Measurements from ENCODE around the gene FAM83E. TPM values are rescaled to one million over a fixed set of nuclear protein-coding genes. Genes with fewer than 3 reads are reported as not detected.
A peak's percentile ranks its signal among the peaks of the same experiment; 100 is the strongest.
"Not testable (repeated sequence)": the region's sequence is repeated elsewhere in the genome, so short reads cannot be mapped to it uniquely, and the experiment has no call there.

Gene FAM83E
- total RNA-seq, 1 donor from 2014 or later = not detected

GRCh38 chr19:48633148-48634035 lies 18.5 kb upstream of the FAM83E start:
- H3K27ac ChIP-seq = peak overlapping the region; percentile 94 to 99
- no peaks in the 10 kb centered on the region for H3K9me3 ChIP-seq
- peaks cover 0 to 7% of the 10 kb centered on the region in 2 donors for H3K36me3 ChIP-seq
- intact Hi-C loops (cut with DNase I) = loop anchor here (1.0 to 10.0 kb wide), 3 partner anchors 9 to 1221 kb away; partner anchors contain the start of genes PRMT1 and PTOV1
- H3K27me3 ChIP-seq = no peaks in the 10 kb centered on the region
- TF ChIP-seq CTCF (IDR thresholded peaks at IDR 0.05) = no peak
- peaks cover 24 to 51% of the 10 kb centered on the region in 2 donors for H3K4me1 ChIP-seq
- peak overlapping the region in 1 of 2 donors; percentile 34 for H3K4me3 ChIP-seq
- DNase-seq (ENCODE audit: low spot score in 2 of 2) = no peak

GRCh38 chr19:48632692-48633147 lies 17.8 kb upstream of the FAM83E start:
- Histone ChIP-seq H3K36me3 (peaks cover 0 to 10% of the 10 kb centered on the region in 2 donors), H3K4me3 (no peak overlapping the region), H3K9me3 (no peaks in the 10 kb centered on the region), H3K27ac (peak overlapping the region in 1 of 2 donors; percentile 94), H3K4me1 (peaks cover 24 to 50% of the 10 kb centered on the region in 2 donors), H3K27me3 (no peaks in the 10 kb centered on the region)
- no peak for DNase-seq (ENCODE audit: low spot score in 2 of 2)
- intact Hi-C loops (cut with DNase I) = loop anchor here (10.0 kb wide), 2 partner anchors 1042 to 1222 kb away; partner anchors contain the start of genes PRMT1 and PTOV1
- TF ChIP-seq CTCF (IDR thresholded peaks at IDR 0.05) = no peak

GRCh38 chr19:48632286-48632685 lies 17.4 kb upstream of the FAM83E start:
- Histone ChIP-seq H3K36me3 (peaks cover 0 to 11% of the 10 kb centered on the region in 2 donors), H3K4me1 (peaks cover 24 to 50% of the 10 kb centered on the region in 2 donors), H3K27ac (peak overlapping the region in 1 of 2 donors; percentile 94)
- H3K9me3 ChIP-seq; DNase-seq (ENCODE audit: low spot score in 2 of 2); H3K27me3 ChIP-seq; H3K4me3 ChIP-seq: not testable (repeated sequence)
- intact Hi-C loops (cut with DNase I) = loop anchor here (10.0 kb wide), 2 partner anchors 1043 to 1223 kb away; partner anchors contain the start of genes PRMT1 and PTOV1

DNA sequence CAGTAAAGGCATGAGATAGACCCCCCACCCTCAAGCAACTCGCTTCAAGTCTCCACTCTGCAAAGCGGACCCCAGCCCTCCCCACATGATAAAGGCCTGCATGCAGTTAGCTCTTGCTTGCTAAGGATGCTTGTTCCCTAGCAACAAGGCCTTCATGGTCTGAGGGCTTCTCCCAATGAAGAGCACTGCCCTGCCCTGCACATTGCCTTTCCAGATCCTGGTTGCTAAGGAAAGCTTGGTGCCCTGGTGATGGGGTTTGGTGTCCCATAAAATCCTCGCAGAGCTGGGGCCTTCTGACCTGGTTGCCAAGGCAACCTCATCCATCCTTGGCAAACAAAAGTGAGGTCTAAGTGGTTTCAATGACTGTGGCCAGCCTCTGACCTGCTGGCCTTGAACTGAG lies 16.3 kb upstream of the FAM83E start:
- Histone ChIP-seq H3K36me3 (peaks cover under 1 to 17% of the 10 kb centered on the region in 2 donors), H3K4me3 (peak overlapping the region in 1 of 2 donors; percentile 46), H3K9me3 (no peaks in the 10 kb centered on the region), H3K4me1 (peaks cover 19 to 42% of the 10 kb centered on the region in 2 donors), H3K27me3 (no peaks in the 10 kb centered on the region), H3K27ac (peak overlapping the region; percentile 79)
- DNase-seq (ENCODE audit: low spot score in 2 of 2) = no peak
- no peak for TF ChIP-seq CTCF (IDR thresholded peaks at IDR 0.05)
- intact Hi-C loops (cut with DNase I) = loop anchor here (10.0 kb wide), 2 partner anchors 1044 to 1224 kb away; partner anchors contain the start of genes PRMT1 and PTOV1

DNA sequence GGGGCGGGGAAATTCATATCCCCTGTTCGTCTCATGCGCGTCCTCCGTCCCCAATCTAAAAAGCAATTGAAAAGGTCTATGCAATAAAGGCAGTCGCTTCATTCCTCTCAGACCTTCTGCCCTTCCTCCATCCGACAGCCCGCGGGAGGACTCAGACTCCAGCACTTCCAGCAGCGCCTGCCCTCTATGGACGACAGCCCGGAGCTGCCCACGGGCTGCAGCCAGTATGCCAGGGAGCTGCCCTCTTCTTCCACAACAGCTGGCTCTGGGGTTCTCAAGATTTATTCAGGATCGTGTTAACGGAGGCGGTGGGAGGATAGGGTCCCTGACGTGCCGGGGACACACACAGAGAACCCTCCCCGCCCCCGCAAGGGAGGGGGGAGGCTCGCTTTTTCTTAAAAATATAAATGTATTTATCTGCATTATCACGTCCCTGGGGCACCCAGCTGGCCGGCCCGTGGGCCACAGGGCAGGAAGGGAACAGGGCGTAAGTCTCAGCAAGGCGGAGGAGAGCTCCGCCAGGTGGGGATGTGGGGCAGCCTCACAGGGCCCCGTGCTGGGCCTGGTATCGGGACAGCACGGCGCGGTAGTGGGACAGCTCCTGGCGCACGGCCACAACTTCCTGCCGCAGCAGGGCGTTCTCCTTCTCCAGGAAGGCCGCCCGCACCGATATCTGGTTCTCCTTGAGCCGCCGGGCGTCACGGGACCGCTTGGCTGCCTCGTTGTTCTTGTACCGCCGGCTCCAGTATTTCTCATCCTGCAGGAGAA lies 15.6 kb upstream of the FAM83E start:
- H3K4me1 ChIP-seq = peaks cover 19 to 36% of the 10 kb centered on the region in 2 donors
- H3K36me3 ChIP-seq = peaks cover 3 to 23% of the 10 kb centered on the region in 2 donors
- H3K27me3 ChIP-seq = no peaks in the 10 kb centered on the region
- peak overlapping the region; percentile 79 for H3K27ac ChIP-seq
- intact Hi-C loops (cut with DNase I) = loop anchor here (10.0 kb wide), 2 partner anchors 1044 to 1224 kb away; partner anchors contain the start of genes PRMT1 and PTOV1
- peak; percentile 51 to 86 for DNase-seq (ENCODE audit: low spot score in 2 of 2)
- peak in 2 of 3 experiments; percentile 18 to 48 for TF ChIP-seq CTCF (IDR thresholded peaks at IDR 0.05)
- no peaks in the 10 kb centered on the region for H3K9me3 ChIP-seq
- peak overlapping the region in 1 of 2 donors; percentile 46 for H3K4me3 ChIP-seq

All from ascending aorta (tissue), 2 donors.